Nephron progenitor cell (in vitro differentiated cells): ENCODE results near the gene GALNT14.

Experiments used
- DNase-seq: peaks from one replicate; pipeline ENCODE4 v3.0.0; 2021
- H3K27ac Mint-ChIP-seq: 2 replicates; pipeline ENCODE4 v1.8.0; 2021; ENCODE audit warnings: mild to moderate bottlenecking, moderate library complexity, mixed read lengths
- H3K27me3 Mint-ChIP-seq: 2 replicates; pipeline ENCODE4 v1.8.0; 2021; ENCODE audit warnings: mild to moderate bottlenecking, low read depth, mixed read lengths; ENCODE audit not compliant: poor library complexity
- H3K36me3 Mint-ChIP-seq: 2 replicates; pipeline ENCODE4 v1.8.0; 2021; ENCODE audit warnings: low read depth, mixed read lengths
- H3K4me1 Mint-ChIP-seq: 2 replicates; pipeline ENCODE4 v1.8.0; 2021; ENCODE audit warnings: mixed read lengths
- H3K4me3 Mint-ChIP-seq: 2 replicates; pipeline ENCODE4 v1.8.0; 2021; ENCODE audit warnings: mild to moderate bottlenecking, moderate library complexity, mixed read lengths
- H3K9me3 Mint-ChIP-seq: 2 replicates; pipeline ENCODE4 v1.8.0; 2021; ENCODE audit warnings: mild to moderate bottlenecking, moderate library complexity, mixed read lengths
- CTCF ChIP-seq: fragments of 200-600 bp; sonication (generic); IDR thresholded peaks from 2 replicates; pipeline ENCODE4 v1.5.0; 2021; ENCODE audit warnings: antibody characterized with exemption

The GALNT14 gene

GRCh38 chr2:30994227-30995056, 143.8 kb downstream of the GALNT14 start:
- no peak for DNase-seq
- TF ChIP-seq CTCF, result no peak
- Mint-ChIP-seq H3K4me1 (peaks cover 17% of the 10 kb centered on the region), H3K27me3 (peaks cover 25% of the 10 kb centered on the region), H3K4me3 (no peak overlapping the region), H3K9me3 (no peaks in the 10 kb centered on the region), H3K27ac (no peak overlapping the region), H3K36me3 (no peaks in the 10 kb centered on the region)

GRCh38 chr2:30992781-30993180, 145.5 kb downstream of the GALNT14 start:
- TF ChIP-seq CTCF, result no peak
- no peak overlapping the region for H3K27ac Mint-ChIP-seq
- H3K36me3 Mint-ChIP-seq, result no peaks in the 10 kb centered on the region
- peaks cover 27% of the 10 kb centered on the region for H3K27me3 Mint-ChIP-seq
- no peak for DNase-seq
- H3K4me1 Mint-ChIP-seq, result peaks cover 23% of the 10 kb centered on the region
- H3K4me3 Mint-ChIP-seq, result no peak overlapping the region
- no peaks in the 10 kb centered on the region for H3K9me3 Mint-ChIP-seq

- Mint-ChIP-seq H3K9me3 (no peaks in the 10 kb centered on the region), H3K4me3 (no peak overlapping the region), H3K4me1 (peaks cover 39% of the 10 kb centered on the region), H3K27ac (no peak overlapping the region), H3K36me3 (no peaks in the 10 kb centered on the region), H3K27me3 (peaks cover 28% of the 10 kb centered on the region)
- TF ChIP-seq CTCF, result no peak
- no peak for DNase-seq
Measured at GRCh38 chr2:30990671-30991070, 147.6 kb downstream of the GALNT14 start.

GRCh38 chr2:30990176-30990575, 148.1 kb downstream of the GALNT14 start:
- DNase-seq, result no peak
- Mint-ChIP-seq H3K4me1 (peaks cover 44% of the 10 kb centered on the region), H3K27ac (no peak overlapping the region), H3K36me3 (no peaks in the 10 kb centered on the region), H3K4me3 (no peak overlapping the region), H3K27me3 (peaks cover 33% of the 10 kb centered on the region), H3K9me3 (no peaks in the 10 kb centered on the region)
- TF ChIP-seq CTCF, result no peak

GRCh38 chr2:30989746-30990145, 148.5 kb downstream of the GALNT14 start:
- H3K36me3 Mint-ChIP-seq, result no peaks in the 10 kb centered on the region
- peaks cover 45% of the 10 kb centered on the region for H3K4me1 Mint-ChIP-seq
- TF ChIP-seq CTCF, result no peak
- no peak overlapping the region for H3K27ac Mint-ChIP-seq
- no peak for DNase-seq
- H3K27me3 Mint-ChIP-seq, result peaks cover 32% of the 10 kb centered on the region
- no peak overlapping the region for H3K4me3 Mint-ChIP-seq
- no peaks in the 10 kb centered on the region for H3K9me3 Mint-ChIP-seq

- no peak for DNase-seq
- Mint-ChIP-seq H3K4me1 (peaks cover 38% of the 10 kb centered on the region), H3K27me3 (peaks cover 40% of the 10 kb centered on the region), H3K4me3 (no peak overlapping the region), H3K9me3 (no peaks in the 10 kb centered on the region), H3K36me3 (no peaks in the 10 kb centered on the region), H3K27ac (no peak overlapping the region)
- TF ChIP-seq CTCF, result no peak
Measured at GRCh38 chr2:30987566-30987965, 150.7 kb downstream of the GALNT14 start.
